Pancreas (tissue), 10 donors: ENCODE data around the gene DENND2A. TPM values are rescaled to one million over a fixed set of nuclear protein-coding genes. Genes with fewer than 3 reads are reported as not detected.
A peak's percentile ranks its signal among the peaks of the same experiment; 100 is the strongest.

Experiments used
- ATAC-seq, 4 donors: fragments of 200-7000 bp; cut with Tn5 transposase; one replicate each; pipeline versions ENCODE4 v1.8.0 to v1.9.1; 2020; ENCODE audit warnings: mild to moderate bottlenecking in 4 of 4, moderate library complexity in 4 of 4
- DNase-seq, 6 donors: peaks; one replicate each; pipeline ENCODE4 v3.0.0-alpha.2; 2020
- FAIRE-seq: peaks from 2 replicates; lab custom pipeline; 2012; peaks lifted over from hg19 to GRCh38; lab: Jason Lieb, UNC
- H3K27ac ChIP-seq, 4 donors: fragments of 200-600 bp; sonication (generic); 1 replicate in 3 of 4; 2 replicates in 1 of 4; pipeline versions ENCODE4 v1.5.0 to v1.8.0; 2020
- H3K27me3 ChIP-seq, 4 donors: fragments of 200-600 bp; one replicate each; pipeline ENCODE4 v1.8.0; 2021
- H3K36me3 ChIP-seq, 3 donors: fragments of 200-600 bp; sonication (generic) in 1 of 3; one replicate each; pipeline versions ENCODE4 v1.5.0 to v1.8.0; 2020 to 2021
- H3K4me1 ChIP-seq, 3 donors: fragments of 200-600 bp; one replicate each; pipeline ENCODE4 v1.8.0; 2021
- H3K4me3 ChIP-seq, 4 donors: fragments of 200-600 bp; sonication (generic) in 2 of 4; one replicate each; pipeline versions ENCODE4 v1.5.0 to v1.8.0; 2020 to 2021
- H3K9me3 ChIP-seq, 4 donors: fragments of 200-600 bp; one replicate each; pipeline ENCODE4 v1.8.0; 2021
- WGBS, 2 donors: extraction: QIAGEN DNeasy Blood & Tissue Kit; methylation state at CpG; one replicate each; pipeline ENCODE4 v1.1.7; 2013; 5-methylcytosine and 5-hydroxymethylcytosine counted together
- intact Hi-C, 3 donors: fragments of 100-400 bp; cut with DNase I; formaldehyde crosslinking; loops; one replicate each; pipeline versions ENCODE4 v1.11.1 to v1.14.2; 2022
- polyA plus RNA-seq, 2 donors: library from polyadenylated mRNA; stranded (reverse); fragments of 200-250 nt; gene quantifications; one replicate each; pipeline ENCODE4 v1.2.3, GENCODE V29; 2013
- total RNA-seq, 6 donors: library from RNA; stranded (reverse); fragmentation: NEBNext Ultra II Directional in 4 of 6; extraction: Animal tissue kit (Norgen Biotek cat#: 25700) in 4 of 6; gene quantifications; one replicate each; pipeline versions ENCODE4 v1.2.1 to v1.2.4, GENCODE V29; 2021 to 2023
- TF ChIP-seq, protein P1 (sequence below), 4 donors: fragments of 200-600 bp; sonication (generic) in 3 of 4; IDR thresholded peaks; one replicate each; pipeline versions ENCODE4 v1.5.0 to v1.8.0; 2021; ENCODE audit warnings: antibody characterized with exemption in 4 of 4
- donor health status: healthy with polysubstance abuse.
- donor health status: DM: no; HTN: no; CAD: no; lungs with moderate emphysema.
- donor health status: DM: no; HTN: no; CAD: no.
- donor health status: control.
- donor health status: control.
- donor health status: Bipolar disorder and iron deficiency.
- donor health status: DM: yes; HTN: yes; CAD: no.
- donor health status: DM: no; HTN: no; CAD: no.
- donor health status: DM: no; HTN: no; CAD: no.
- donor health status: DM: yes; HTN: yes; CAD: no.

The DENND2A gene
- total and polyA plus RNA-seq, 8 donors: 1.1 to 5.0 (median 1.8) TPM

DNA sequence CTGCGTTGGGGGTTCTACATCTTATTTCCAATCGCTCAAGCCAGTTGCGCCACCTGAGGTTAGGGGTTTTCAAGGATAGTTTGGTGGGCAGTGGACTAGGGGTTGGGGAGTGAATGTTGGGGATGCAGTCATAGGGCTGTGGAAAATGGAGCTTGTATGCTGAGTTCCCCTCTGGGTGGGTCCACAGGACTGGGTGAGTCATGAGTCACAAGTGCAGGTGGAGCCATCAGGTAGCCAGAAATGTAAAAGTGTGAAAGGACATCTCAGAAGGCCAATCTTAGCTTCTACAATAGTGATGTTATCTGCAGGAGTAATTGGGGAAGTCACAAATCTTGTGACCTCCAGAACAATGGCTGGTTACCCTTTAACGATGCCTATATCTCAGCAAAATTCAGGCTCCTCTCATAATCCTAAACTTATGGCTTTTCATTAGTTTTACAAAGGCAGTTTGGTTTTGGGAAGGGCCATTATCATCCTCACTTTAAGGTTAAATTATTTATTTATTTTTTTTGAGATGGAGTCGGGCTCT, 143.3 kb downstream of the DENND2A start:
- intact Hi-C loops: no loop called here
- DNase-seq: no peak
- Histone ChIP-seq H3K4me1 (no peaks in the 10 kb centered on the region), H3K27ac (no peak overlapping the region), H3K27me3 (no peaks in the 10 kb centered on the region), H3K4me3 (no peak overlapping the region), H3K36me3 (no peaks in the 10 kb centered on the region), H3K9me3 (no peaks in the 10 kb centered on the region)
- ATAC-seq: no peak
- no peak for FAIRE-seq
- WGBS, 2 donors: 73 to 76% methylated on average over 5 of the region's 5 CpGs
- TF ChIP-seq, protein P1, sequence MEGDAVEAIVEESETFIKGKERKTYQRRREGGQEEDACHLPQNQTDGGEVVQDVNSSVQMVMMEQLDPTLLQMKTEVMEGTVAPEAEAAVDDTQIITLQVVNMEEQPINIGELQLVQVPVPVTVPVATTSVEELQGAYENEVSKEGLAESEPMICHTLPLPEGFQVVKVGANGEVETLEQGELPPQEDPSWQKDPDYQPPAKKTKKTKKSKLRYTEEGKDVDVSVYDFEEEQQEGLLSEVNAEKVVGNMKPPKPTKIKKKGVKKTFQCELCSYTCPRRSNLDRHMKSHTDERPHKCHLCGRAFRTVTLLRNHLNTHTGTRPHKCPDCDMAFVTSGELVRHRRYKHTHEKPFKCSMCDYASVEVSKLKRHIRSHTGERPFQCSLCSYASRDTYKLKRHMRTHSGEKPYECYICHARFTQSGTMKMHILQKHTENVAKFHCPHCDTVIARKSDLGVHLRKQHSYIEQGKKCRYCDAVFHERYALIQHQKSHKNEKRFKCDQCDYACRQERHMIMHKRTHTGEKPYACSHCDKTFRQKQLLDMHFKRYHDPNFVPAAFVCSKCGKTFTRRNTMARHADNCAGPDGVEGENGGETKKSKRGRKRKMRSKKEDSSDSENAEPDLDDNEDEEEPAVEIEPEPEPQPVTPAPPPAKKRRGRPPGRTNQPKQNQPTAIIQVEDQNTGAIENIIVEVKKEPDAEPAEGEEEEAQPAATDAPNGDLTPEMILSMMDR (IDR thresholded peaks at IDR 0.05): no peak

DNA sequence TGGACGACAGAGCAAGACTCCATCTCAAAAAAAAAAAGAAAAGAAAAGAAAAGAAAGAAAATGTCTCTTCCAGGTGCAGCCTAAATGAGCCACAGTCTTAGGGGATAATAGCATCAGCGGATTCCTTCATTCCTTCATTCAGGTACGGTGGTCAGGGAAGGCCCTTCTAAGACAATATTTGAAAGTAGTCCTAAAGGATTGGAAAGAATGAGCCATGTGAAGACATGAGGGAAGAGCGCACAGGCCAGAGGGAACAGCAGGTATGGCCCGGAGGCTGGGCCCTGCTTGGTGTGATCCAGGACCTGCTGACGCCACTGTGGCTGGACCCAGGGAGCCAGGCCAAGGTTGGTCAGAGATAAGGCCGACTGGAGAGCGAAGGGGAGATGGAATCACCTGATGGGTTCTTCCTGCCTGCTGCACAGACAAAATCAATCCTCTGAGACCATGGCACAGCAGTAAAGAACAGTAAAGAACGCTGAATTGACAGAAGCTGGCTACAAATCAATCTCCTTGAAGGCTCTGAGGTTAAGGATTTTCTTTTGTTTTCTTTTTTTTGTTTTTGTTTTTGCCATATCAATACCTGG, 145.0 kb downstream of the DENND2A start:
- H3K9me3 ChIP-seq: no peaks in the 10 kb centered on the region
- DNase-seq: no peak

DNA sequence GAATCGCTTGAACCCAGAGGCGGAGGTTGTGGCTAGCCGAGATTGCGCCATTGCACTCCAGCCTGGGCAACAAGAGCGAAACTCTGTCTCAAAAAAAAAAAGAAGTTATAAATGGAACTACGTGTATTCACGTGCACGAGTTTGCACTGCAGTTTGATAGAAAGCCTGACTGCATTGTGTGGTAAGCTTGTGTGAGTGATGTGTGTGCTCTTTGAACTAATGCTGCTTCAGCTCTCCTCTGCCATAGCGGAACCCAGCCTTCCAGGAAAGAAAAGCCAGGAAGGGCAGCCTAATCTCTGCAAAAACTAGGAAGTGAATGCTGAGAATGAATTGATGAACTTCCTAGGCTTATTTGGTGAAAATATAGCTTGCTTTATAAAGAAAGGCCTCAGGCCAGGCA, 145.7 kb downstream of the DENND2A start:
- DNase-seq (no peak), FAIRE-seq (no peak), ATAC-seq (peak in 2 of 4 donors; percentile 20 to 56)
- H3K9me3 ChIP-seq: no peaks in the 10 kb centered on the region
- no peak overlapping the region for H3K27ac ChIP-seq
- intact Hi-C loops: no loop called here
- no peaks in the 10 kb centered on the region for H3K27me3 ChIP-seq
- H3K36me3 ChIP-seq: no peaks in the 10 kb centered on the region
- no peak overlapping the region for H3K4me3 ChIP-seq
- WGBS, 2 donors: 89 to 94% methylated on average over 9 of the region's 9 CpGs
- no peaks in the 10 kb centered on the region for H3K4me1 ChIP-seq
- TF ChIP-seq, protein P1 (IDR thresholded peaks at IDR 0.05): no peak

More for the DNA sequence above, 145.0 kb downstream of the DENND2A start:
- TF ChIP-seq, protein P1 (IDR thresholded peaks at IDR 0.05): no peak
- no peak overlapping the region for H3K4me3 ChIP-seq
- H3K27ac ChIP-seq: no peak overlapping the region
- intact Hi-C loops: no loop called here
- WGBS, 2 donors: 73 to 74% methylated on average over 8 of the region's 9 CpGs
- ATAC-seq (no peak), FAIRE-seq (no peak)
- H3K27me3 ChIP-seq: no peaks in the 10 kb centered on the region
- H3K36me3 ChIP-seq: no peaks in the 10 kb centered on the region
- no peaks in the 10 kb centered on the region for H3K4me1 ChIP-seq

DNA sequence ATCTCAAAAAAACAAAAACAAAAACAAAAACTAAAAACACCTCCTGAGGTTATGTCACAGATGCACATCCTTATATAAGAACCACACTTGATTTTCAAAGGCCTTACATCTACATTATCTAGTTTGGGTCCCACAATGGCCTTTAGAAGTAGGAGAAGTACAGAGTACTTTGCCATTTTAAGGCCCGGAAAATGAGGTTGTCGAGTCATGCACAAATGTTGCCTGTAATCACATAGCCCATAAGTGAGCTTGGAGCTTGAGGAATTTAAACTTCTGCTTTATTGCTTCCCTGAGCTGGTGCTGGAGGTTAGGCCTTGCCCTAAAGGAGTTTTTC, 151.6 kb downstream of the DENND2A start:
- intact Hi-C loops: no loop called here
- 87 to 90% methylated on average over 2 of the region's 2 CpGs for WGBS, 2 donors
- TF ChIP-seq, protein P1 (IDR thresholded peaks at IDR 0.05): no peak
- H3K4me1 ChIP-seq: no peaks in the 10 kb centered on the region
- no peak overlapping the region for H3K27ac ChIP-seq
- ATAC-seq (no peak), DNase-seq (no peak), FAIRE-seq (no peak)
- H3K4me3 ChIP-seq: no peak overlapping the region
- H3K9me3 ChIP-seq: no peaks in the 10 kb centered on the region
- no peaks in the 10 kb centered on the region for H3K36me3 ChIP-seq
- no peaks in the 10 kb centered on the region for H3K27me3 ChIP-seq

DNA sequence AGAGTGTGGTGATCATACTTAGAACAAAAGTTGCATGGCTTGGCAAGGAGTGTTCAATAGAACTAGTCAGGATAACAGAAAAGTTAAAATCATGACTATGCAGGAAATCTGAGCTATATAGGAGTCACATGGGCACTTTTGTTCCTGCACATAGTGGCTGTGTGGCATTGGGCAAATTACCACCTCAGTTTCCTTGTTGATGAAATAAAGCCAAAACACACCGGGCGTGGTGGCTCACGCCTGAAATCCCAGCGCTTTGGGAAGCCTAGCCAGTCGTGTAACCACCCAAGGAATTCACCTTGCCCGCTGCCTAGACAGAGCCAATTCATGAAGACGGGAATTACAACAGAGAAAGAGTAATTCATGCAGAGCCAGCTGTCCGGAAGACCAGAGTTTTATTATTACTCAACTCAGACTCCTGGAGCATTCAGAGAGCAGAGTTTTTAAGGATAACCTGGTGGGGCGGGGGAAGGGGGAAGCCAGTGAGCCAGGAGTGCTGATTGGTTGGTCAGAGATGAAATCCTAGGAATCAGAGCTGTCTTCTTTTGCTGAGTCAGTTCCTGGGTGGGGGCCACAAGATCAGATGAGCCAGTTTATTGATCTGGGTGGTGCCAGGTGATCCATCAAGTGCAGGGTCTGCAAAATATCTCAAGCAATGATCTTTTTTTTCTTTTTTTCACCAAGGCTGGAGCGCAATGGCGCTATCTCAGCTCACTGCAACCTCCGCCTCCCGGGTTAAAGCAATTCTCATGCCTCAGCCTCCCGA, 154.9 kb downstream of the DENND2A start:
- Histone ChIP-seq H3K27me3 (no peaks in the 10 kb centered on the region), H3K4me1 (no peaks in the 10 kb centered on the region), H3K27ac (no peak overlapping the region), H3K4me3 (no peak overlapping the region), H3K9me3 (no peaks in the 10 kb centered on the region), H3K36me3 (no peaks in the 10 kb centered on the region)
- TF ChIP-seq, protein P1 (IDR thresholded peaks at IDR 0.05): no peak
- DNase-seq (no peak), FAIRE-seq (no peak), ATAC-seq (peak in 1 of 4 donors; percentile 25)
- intact Hi-C loops: no loop called here
- WGBS, 2 donors: 67 to 82% methylated on average over 14 of the region's 14 CpGs
